Measurements from ENCODE around the gene C3orf70. TPM values are rescaled to one million over a fixed set of nuclear protein-coding genes. Genes with fewer than 3 reads are reported as not detected.
A peak's percentile ranks its signal among the peaks of the same experiment; 100 is the strongest.

Gene C3orf70, protein sequence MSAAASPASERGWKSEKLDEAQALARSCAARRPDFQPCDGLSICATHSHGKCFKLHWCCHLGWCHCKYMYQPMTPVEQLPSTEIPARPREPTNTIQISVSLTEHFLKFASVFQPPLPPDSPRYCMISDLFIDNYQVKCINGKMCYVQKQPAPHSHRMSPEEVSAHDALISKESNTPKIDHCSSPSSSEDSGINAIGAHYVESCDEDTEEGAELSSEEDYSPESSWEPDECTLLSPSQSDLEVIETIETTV
- 6.2 TPM for total RNA-seq

DNA sequence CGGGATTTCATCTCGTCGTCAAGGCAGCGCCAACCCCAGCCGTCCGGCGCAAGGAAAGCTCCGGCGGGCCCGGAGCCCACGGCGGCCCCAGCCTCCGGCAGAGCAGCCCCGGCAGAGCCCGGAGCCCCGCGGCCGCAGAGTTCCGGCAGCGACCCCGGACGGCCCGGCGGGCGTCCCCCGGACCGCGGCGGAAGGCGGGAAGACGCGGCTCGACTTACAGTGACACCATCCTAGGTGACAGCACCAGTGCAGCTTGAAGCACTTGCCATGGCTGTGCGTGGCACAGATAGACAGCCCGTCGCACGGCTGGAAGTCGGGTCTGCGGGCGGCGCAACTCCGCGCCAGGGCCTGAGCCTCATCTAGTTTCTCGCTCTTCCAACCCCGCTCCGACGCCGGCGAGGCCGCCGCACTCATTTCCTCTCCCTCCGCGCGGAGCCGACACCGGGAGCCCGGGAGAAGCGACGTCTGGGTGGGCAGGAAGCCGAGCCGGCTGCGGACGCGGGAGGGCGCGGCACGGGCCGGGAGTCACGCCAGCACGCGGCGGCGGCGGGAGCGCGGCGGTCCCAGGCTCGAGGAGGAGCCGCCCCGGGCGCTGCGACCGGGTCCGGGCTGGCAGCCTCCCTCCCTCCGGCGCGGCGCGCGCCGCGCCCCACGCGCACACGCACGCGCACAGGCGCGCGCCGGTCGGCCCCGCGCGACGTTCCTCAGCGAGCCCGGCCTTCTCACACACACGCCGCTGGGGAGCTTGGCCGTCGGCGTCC, at the start of gene C3orf70:
Gene C3orf70, minus strand, starts transcription at position 651 of the 761 bp plus-strand sequence. Its CDS starts 237 bp downstream, at position 414.
- DNase-seq: peak; percentile 76

DNA sequence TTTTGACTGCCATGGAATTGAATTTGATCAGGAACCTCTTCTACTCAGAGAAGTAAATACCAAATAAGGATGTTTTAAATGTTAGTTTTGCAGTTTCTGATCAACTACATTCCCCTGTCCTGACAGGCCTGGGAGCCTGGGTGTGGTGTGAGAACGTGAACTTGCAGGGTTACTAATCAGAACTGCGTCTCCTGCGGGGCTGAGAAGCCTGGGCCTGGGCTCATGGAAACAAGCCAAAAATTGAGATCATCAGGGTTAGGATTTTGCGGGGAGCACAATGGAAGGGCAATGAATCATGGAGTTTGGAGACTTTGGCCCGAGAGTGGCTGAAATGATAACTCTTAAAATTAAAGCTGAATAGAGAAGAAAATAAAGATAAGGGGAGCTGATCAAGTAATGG, 47.8 kb upstream of the C3orf70 start:
- DNase-seq: no peak

DNA sequence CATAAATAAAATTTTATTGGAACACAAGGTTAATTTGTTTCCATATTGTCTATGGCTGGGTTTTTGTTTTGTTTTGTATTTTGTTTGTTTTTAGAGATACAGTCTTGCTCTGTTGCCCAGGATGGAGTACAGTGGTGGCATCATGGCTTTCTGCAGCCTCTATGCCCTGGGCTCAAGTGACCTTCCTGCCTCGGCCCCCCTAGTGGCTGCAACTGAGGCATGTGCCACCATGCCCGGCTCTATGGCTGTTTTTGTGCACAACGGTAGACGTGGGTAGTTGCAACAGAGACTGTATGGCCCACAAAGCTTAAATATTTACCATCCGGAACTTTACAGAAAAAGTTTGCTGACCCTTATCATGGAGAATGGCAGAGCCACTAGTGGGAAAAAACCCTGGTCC, 46.8 kb upstream of the C3orf70 start:
- DNase-seq: no peak

DNA sequence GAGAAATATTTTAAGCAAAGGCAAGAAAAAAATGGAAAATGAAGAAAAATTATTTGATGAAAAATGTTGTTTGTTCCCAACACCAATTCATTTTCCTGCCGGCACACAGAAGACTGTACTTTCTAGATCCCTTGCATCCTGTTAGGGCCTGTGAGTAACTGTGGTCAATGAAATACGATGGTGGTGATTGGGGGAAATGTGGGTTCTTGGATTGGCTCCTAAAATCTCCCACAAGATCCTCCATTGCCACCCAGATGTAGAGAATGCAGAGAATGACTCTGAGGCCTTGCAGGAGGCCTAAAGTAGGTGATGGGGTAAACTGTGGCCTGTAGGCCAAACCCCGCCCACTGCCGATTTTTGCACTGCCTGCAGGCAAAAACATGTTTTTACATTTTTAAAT, 46.3 kb upstream of the C3orf70 start:
- no peak for DNase-seq

DNA sequence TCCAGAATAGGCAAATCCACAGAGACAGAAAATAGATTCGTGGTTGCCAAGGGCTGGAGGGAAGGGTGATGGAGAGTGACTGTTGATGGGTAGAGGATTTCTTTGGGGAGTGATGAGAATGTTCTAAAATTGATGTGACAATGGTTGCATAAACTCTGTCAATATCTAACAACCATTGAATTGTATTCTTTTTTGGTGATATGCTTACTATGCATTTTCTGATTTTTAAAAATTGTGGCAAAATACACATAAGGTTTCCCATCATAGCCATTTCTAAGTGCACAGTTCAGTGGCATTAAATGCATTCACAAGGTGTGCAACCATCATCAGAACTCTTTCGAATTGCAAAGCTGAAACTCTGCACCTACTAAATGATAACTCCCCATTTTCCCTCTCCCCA, 44.2 kb upstream of the C3orf70 start:
- DNase-seq: no peak

DNA sequence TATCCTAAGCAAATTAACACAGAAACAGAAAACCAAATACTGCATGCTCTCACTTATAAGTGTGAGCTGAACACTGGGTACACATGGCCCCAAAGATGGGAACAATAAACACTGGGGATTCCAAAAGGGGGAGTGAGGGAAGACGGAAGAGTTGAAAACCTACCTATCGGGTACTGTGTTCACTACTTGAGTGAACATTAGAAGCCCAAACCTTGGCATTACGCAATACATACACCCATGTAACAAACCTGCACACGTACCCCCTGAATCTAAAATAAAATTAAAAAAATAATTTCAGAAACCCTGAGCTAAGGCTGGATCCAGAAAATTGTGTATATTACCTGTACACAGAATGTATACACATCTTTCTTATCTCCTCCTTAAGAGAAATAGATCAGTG, 42.8 kb upstream of the C3orf70 start:
- DNase-seq: no peak

DNA sequence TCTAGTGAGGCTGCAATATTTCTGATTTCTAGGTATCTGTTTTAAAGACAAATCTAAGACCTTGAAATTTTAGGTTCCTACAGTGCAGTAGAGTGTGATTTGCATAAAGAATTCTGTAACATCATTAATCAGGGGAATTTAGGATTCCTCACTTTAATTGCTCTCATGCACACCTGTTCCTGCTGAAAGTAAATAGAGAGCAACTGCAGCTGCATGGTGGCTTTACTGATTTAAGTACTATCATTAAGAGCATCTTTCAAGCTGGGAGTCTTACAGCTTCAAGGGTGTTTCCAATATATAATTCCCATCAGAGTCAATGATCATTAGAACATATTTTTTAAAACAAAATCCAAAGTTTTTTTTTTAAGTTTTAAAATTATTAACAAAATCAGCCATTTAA, 36.0 kb upstream of the C3orf70 start:
- DNase-seq: no peak

DNA sequence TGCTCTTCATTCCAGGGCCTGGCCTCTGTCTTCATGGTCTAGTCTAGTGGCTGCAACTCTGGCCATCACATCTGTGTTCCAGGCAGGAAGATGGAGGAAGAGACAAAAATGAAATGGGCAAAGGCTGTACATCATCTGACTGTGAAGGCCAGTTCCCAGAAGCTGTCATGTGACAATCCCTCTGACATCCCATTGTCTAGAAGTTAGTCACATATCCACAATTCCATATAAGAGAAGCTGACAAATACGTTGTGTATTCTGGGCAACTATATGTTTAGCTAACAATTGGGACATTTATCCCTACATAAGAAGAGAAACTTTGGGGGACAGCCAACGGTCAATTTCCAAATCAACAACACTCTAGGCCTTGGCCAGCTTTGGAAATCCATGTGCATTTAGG, 34.5 kb upstream of the C3orf70 start:
- DNase-seq: no peak

DNA sequence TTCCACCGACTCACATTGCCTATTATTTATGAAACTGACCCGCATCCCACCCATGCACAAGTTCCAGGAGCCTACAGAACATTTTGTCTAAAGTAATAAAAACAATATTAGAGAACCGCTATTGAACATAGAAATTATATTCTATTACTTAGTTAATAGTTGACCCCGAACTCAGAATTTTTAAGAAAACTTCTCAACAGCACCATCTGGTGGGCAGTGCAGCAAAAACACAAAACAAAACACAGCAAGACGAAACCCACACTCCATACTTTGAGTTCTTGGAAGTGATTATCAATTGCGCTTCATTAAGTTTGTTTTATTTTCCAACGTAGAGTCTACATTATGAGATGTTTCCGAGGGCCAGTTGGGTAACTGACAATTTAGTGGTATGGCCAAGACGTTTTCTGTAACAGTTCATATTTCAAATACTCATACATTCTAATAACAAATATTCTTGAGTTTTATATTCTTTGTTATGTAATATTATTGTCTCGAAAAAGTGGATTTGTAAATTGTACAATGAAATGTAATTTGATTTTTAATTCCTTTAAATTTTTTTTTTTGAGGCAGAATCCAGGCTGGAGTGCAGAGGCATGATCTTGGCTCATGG, 24.0 kb upstream of the C3orf70 start:
- peak; percentile 77 for DNase-seq

DNA sequence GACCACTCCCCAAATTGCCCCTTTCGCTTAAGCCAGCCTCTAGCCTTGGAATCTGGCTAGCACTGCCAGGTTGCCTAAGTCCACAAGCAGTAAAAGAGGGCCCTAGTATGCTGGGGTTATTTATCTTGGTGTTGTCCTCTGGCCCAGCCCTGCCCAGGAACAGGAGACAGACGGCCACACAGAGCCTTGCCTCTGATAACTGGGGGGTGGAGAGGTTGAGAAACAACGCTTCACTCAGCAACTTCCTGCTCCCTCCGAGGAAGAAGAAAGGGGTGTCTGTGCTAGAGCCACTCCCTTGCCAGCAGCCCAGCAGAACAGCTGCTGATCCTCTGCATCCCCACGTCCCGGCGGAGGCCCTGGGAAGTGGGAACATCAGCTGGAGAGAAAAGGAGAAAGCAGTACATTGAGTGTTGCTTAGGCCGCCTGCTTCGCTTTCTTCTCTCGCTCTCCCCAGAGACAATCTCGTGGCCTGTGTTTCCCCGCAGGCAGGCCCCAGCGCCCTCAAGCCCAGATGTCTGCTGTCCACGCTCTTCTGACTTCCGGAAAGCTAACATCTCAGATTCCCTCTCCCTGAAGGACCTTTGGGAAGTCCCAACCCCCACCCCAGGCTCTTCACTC, 22.6 kb upstream of the C3orf70 start:
- DNase-seq: peak; percentile 81

DNA sequence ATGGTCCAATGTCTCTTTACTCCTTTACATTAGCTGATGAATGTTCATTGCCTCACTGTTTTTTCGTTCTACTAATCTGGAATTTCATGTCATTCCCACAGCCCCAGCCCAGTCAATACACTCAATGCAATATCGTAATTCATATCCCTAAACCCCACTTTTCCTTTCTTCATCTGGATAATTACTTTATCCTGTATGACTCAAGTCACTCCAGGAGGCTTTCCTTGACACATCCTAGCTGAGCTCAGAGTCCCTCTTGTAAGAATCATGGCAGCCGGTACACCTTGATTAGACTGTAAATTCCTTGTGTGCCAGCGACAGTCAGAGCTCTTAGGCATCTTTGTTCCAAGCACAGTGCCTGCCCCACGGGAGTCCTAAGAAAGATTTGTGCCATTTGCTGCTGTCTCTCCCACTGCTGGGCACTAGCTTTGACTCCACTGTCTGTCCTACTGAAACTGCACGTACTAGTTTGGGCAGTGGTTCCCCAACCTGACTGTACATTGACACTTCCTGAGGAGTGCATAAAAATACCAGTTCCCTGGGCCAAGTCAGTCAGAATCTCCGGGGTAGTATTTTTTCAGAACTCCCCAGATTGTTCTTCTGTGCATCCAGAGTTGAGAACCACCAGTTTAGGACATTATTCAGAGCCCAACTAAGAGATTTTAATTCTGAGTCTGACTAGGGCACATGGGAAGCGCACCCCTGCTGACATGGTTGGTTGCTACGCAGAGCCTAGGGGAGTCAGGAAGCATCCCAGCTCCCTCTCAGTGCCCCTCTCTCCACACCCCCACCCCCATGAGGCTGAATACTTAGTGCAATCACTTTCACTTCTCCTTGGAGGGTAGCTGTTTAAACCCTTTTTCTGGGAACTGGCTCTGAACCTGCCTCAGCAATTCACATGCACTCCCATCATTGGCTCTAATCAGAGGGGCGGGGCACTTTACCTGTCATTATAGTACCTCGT, 19.5 kb upstream of the C3orf70 start:
- DNase-seq: no peak

DNA sequence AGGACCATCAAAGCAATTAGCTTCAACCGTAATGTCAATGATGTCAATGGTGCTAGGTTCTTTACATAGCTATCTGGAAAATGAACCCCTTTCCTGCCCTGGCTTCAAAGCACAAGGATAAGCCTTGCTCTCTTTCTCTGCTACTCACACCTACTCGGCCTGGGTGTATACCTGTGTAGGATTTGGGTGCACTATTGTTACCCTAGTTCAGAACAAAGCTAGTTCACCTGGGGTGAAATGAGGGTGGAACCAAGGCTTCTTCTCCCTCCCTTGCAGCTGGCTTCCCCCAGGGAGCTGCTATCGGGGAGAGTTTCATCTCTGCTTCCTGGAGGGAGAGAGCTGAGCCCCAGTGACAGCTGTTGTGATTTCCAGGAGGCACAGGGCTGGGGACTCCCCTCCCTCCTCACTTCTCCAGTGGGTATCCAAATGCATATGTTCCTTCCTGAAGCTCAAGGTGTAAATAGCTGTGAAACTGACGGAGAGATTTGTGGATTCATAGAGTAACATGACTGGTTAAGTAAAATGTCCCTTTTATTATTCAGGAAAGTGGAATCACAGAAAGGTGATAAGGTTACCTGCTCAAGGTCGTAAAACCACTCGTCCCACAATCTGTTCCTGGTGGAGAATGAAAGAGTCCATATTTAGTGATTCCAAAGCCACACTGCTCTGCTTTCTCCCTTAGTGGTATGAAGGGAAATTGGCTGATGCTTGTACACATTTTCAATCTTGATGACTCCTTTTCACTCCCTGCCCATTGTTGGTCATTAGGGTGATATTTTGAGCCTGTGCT, 11.8 kb upstream of the C3orf70 start:
- no peak for DNase-seq

DNA sequence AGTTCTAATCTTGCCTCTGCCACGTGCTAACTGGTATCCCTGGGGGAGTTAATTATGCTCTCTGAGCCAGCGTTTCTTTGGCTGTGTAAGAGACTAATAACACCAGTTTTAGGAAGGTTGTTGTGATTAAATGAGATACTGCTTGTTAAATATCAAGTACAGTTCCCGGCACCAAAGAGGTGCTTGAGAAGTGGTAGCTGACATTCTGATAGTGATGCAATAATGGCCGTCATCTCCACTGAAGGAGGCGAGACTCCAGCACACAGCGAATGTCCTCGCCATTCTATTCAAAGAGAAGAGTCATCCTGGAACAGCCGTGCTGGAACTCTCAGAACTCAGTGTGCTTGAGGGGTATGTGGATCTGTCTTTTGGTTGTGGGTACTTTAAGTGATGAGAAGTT, 9.8 kb upstream of the C3orf70 start:
- DNase-seq: no peak

DNA sequence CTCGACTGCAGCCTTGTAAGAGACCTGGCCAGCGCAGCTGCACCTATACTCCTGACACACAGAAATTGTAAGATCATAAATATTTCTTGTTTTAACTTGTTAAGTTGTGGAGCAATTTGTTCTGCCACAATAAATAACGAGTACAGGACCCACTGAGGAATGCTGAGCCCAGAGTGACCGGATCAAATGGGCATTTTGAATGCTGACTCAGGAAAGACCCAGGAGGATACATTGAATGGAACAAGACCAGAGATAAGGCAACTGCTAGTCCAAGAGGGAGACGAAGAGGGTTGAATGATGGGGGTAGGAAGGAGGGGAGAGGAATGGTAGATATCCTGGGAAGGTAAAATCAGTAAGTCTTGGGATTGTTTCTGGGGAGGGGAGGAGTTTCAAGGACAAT, 8.9 kb upstream of the C3orf70 start:
- no peak for DNase-seq

DNA sequence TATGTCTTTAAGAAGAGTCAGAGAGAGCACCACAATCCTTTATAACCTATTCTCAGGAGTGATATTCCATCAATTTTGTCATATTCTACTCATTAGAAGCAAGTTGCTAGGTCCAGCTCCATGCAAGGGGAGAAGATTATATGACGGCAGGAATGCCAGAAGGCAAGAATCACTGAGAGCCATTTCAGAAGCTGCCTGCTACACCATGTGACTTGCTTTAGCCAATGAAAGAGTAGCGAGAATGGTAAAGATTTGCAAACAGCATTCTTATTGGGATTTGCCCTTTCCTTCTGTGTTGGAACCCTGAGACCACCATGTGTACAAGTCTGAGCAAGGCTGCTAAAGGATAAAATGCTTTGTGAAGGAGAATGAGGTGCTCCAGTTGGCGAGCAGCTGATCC, 4.5 kb upstream of the C3orf70 start:
- DNase-seq: no peak

DNA sequence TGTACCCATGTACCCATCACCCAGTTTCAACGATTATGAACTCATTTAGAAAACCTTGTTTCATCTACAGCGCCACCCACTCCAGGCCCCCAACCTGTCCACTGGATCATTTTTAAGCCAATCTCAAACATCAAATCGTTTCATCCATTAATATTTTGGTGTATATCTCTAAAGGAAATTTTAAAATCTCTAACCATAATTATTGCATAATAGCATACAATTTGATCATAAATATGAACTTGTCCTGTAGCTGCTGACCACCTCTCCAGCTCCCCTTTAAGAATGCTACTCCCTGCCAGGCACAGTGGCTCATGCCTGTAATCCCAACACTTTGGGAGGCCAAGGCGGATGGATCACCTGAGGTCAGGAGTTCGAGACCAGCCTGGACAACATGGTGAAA, 2.8 kb upstream of the C3orf70 start:
- DNase-seq: no peak

DNA sequence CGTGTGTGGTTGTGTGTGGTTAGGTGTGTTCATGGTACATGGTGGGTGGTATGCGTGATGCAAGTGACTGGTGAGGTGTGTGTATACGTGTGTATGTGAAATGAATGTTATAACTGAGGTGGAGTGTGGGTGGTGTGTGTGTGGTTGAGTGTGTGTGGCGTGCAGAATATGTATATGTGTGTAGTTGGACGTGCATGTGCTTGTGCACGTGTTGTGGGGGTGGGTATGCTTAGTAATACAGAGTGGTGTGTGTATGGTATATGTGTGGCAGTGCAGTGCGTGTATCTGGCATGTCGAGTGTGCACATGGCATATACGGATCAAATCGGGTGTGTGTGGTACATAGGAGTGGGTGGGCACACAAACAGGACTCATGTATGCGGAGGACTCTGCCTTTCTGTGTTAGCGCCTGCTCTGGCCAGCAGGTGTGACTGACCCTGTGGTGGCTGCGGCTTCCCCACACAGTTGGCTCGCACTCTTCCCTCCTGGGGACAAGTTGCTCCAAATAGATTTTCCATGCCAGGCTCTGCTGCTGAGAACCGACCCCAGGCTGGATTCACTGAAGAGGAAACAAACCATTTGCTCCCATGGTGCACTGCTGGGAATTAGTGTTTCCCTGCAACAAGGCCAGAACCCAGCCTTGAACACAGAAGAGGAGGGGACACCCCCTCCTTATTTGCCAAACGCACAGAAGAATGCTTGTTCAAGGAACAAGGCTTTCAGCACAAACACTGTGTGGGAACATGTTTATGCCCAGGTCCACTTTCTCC, 1.2 kb upstream of the C3orf70 start:
- DNase-seq: peak; percentile 72

DNA sequence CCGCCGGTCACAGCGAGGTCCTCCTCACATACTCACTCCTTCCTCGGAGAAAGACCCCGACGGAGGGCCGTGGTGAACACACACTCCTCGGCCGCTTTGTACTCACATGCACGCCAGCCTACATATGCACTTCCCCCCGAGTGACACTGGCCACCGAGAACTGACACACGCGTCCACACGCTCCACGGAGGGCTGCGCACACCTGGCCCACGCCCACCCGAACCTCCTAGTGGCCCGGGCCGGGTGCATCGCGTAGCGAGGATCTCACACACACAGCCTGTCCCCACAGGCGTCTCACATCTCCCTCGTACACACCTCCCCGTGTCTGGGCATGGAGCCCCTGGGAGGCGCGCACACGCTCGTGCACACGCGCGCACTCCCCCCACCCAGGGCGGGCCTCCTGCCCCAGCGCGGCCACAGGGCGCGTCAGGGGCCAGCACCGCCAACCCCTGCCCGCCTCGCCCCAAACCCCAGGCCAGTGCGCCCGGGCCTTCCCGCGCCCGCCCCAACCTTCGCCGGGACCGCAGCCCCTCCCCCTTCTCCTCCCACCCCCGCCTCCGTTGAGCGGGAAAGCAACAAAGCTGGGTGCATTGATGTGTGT, 411 bp upstream of the C3orf70 start:
- DNase-seq: peak; percentile 50

DNA sequence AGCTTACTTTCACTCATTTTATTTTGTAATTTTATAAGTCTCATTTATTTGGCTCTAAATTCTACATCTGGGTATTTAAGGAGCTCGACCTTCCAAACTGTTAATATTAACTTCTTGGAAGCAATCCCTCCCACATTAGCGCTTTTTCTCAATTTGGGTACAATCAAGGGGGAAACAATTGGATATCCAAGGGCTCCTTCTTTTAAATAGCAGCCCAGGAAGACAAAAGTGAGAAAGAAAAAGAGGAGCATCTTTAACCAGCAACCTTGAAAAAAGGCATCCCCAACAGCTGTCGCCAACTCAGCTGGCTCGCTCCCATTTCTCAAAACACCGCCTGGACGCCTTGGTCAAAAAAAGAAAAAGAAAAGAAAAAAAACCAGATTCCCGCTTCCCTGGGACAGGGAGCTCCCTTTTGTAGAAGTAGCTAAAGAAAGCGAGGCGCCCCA, 873 bp downstream of the C3orf70 start:
- DNase-seq: peak; percentile 73

Data from tongue (tissue), 2 donors.